ENCODE results near the gene FKBP8. TPM values are rescaled to one million over a fixed set of nuclear protein-coding genes. Genes with fewer than 3 reads are reported as not detected.

Gene FKBP8
- polyA plus RNA-seq, 3 donors: 78.0 to 159 (median 81.2) TPM

DNA sequence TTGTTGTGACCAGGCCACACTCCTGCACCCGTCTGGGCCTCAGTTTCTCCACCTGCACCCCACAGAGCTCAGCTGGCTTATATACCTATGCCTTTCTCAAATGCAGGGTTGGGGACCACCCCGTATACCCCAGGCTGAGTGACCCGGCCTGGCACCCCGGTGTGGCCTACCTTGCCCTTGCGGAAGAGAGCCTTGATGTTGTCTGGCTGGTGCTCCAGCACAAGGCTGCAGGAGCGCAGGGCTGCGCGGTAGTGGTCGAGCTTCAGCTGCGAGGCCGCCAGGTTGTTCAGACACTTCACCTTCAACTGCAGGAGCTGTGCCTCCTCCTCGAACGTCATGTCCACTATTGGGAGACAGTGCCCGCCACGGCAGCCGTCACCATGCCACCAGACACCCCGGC, 5.9 kb downstream of the FKBP8 start:
- Mint-ChIP-seq H3K4me3 (no peak overlapping the region), H3K4me1 (peaks cover 11% of the 10 kb centered on the region), H3K27me3 (ENCODE audit: low read depth in 3 of 3) (no peaks in the 10 kb centered on the region), H3K27ac (no peak overlapping the region), H3K36me3 (peaks cover 64 to 84% of the 10 kb centered on the region in 2 donors), H3K9me3 (peaks cover 0 to 2% (median 0%) of the 10 kb centered on the region in 7 donors)
- TF ChIP-seq, protein P1, sequence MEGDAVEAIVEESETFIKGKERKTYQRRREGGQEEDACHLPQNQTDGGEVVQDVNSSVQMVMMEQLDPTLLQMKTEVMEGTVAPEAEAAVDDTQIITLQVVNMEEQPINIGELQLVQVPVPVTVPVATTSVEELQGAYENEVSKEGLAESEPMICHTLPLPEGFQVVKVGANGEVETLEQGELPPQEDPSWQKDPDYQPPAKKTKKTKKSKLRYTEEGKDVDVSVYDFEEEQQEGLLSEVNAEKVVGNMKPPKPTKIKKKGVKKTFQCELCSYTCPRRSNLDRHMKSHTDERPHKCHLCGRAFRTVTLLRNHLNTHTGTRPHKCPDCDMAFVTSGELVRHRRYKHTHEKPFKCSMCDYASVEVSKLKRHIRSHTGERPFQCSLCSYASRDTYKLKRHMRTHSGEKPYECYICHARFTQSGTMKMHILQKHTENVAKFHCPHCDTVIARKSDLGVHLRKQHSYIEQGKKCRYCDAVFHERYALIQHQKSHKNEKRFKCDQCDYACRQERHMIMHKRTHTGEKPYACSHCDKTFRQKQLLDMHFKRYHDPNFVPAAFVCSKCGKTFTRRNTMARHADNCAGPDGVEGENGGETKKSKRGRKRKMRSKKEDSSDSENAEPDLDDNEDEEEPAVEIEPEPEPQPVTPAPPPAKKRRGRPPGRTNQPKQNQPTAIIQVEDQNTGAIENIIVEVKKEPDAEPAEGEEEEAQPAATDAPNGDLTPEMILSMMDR (IDR thresholded peaks at IDR 0.05): no peak
- H3K79me2 ChIP-seq (ENCODE audit: insufficient read depth, low read length): peaks cover 13% of the 10 kb centered on the region
- peaks cover 55 to 81% of the 10 kb centered on the region in 2 donors for H3K36me3 ChIP-seq (replicated peaks in 1 of 2; ENCODE audit: control insufficient read depth in 1 of 2, insufficient read depth in 2 of 2, low read length in 2 of 2)
- H3K9me3 ChIP-seq (replicated peaks in 1 of 2; ENCODE audit: control insufficient read depth in 1 of 2, insufficient read depth in 1 of 2, low read length in 2 of 2): no peaks in the 10 kb centered on the region
- DNase-seq: no peak
- H3K27ac ChIP-seq (ENCODE audit: low read depth in 1 of 2, low read length in 2 of 2): no peak overlapping the region
- intact Hi-C loops (cut with micrococcal nuclease): no loop called here
- H3K9ac ChIP-seq (ENCODE audit: insufficient read depth, low read length, poor library complexity, severe bottlenecking): no peak overlapping the region
- no peak overlapping the region for H2AFZ ChIP-seq (ENCODE audit: insufficient read depth, low read depth, low read length, poor library complexity, severe bottlenecking)
- H4K20me1 ChIP-seq (ENCODE audit: insufficient read depth, low read length): no peaks in the 10 kb centered on the region
- H3K4me1 ChIP-seq (ENCODE audit: control insufficient read depth in 1 of 2, insufficient read depth in 2 of 2, low read length in 2 of 2): peaks cover 7 to 8% of the 10 kb centered on the region in 2 donors
- no peaks in the 10 kb centered on the region for H3K27me3 ChIP-seq (ENCODE audit: control insufficient read depth in 2 of 2, insufficient read depth in 2 of 2, low read length in 2 of 2)
- 96% methylated on average over 14 of the region's 17 CpGs for WGBS (ENCODE audit: insufficient coverage)
- no peak overlapping the region for H3K4me3 ChIP-seq (replicated peaks in 1 of 3; ENCODE audit: low read depth in 2 of 3, low read length in 3 of 3)
- no peak overlapping the region for H3K4me2 ChIP-seq (replicated peaks; ENCODE audit: extremely low read depth, low read length, poor library complexity, severe bottlenecking)

DNA sequence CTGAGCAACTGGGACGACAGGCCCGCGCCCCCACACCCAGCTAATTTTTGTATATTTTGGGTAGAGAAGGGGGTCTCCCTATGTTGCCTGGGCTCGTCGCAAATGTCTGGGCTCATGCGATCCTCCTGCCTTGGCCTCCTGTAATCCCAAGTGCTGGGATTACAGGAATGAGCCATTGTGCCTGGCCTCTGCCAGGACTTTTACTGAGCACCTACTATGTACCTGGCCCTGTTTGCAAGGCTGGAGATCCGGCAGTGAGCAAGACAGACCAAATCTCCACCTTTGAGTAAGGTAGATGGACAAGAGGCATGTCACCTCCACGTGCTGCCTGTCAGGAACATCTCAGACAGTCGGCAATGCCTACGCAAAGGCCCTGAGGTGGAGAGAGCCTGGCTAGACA, 6.9 kb downstream of the FKBP8 start:
- no peak overlapping the region for H2AFZ ChIP-seq (ENCODE audit: insufficient read depth, low read depth, low read length, poor library complexity, severe bottlenecking)
- 98% methylated on average over 6 of the region's 10 CpGs for WGBS (ENCODE audit: insufficient coverage)
- H3K27me3 Mint-ChIP-seq (ENCODE audit: low read depth in 3 of 3): no peaks in the 10 kb centered on the region
- no peaks in the 10 kb centered on the region for H4K20me1 ChIP-seq (ENCODE audit: insufficient read depth, low read length)
- peaks cover 64 to 87% of the 10 kb centered on the region in 2 donors for H3K36me3 ChIP-seq (replicated peaks in 1 of 2; ENCODE audit: control insufficient read depth in 1 of 2, insufficient read depth in 2 of 2, low read length in 2 of 2)
- no peak overlapping the region for H3K4me2 ChIP-seq (replicated peaks; ENCODE audit: extremely low read depth, low read length, poor library complexity, severe bottlenecking)
- H3K27ac Mint-ChIP-seq: peak overlapping the region in 1 of 7 donors; percentile 18
- no peak overlapping the region for H3K4me3 Mint-ChIP-seq
- H3K9ac ChIP-seq (ENCODE audit: insufficient read depth, low read length, poor library complexity, severe bottlenecking): no peak overlapping the region
- peaks cover 3% of the 10 kb centered on the region for H3K4me1 Mint-ChIP-seq
- TF ChIP-seq, protein P1 (IDR thresholded peaks at IDR 0.05): no peak
- peaks cover 69 to 91% of the 10 kb centered on the region in 2 donors for H3K36me3 Mint-ChIP-seq
- H3K4me3 ChIP-seq (replicated peaks in 1 of 3; ENCODE audit: low read depth in 2 of 3, low read length in 3 of 3): no peak overlapping the region
- no peak for DNase-seq
- intact Hi-C loops (cut with micrococcal nuclease): no loop called here
- peaks cover 4% of the 10 kb centered on the region for H3K79me2 ChIP-seq (ENCODE audit: insufficient read depth, low read length)
- no peaks in the 10 kb centered on the region for H3K4me1 ChIP-seq (ENCODE audit: control insufficient read depth in 1 of 2, insufficient read depth in 2 of 2, low read length in 2 of 2)
- H3K27ac ChIP-seq (ENCODE audit: low read depth in 1 of 2, low read length in 2 of 2): no peak overlapping the region
- H3K9me3 ChIP-seq (replicated peaks in 1 of 2; ENCODE audit: control insufficient read depth in 1 of 2, insufficient read depth in 1 of 2, low read length in 2 of 2): no peaks in the 10 kb centered on the region
- H3K9me3 Mint-ChIP-seq: peaks cover 0 to 4% (median 0%) of the 10 kb centered on the region in 7 donors
- no peaks in the 10 kb centered on the region for H3K27me3 ChIP-seq (ENCODE audit: control insufficient read depth in 2 of 2, insufficient read depth in 2 of 2, low read length in 2 of 2)
